SK-N-SH treated with all-trans-retinoic acid at 6 μM for 48 hours (cell line): ENCODE measurements around the gene TMEM30A.

Source experiments
- PATZ1 ChIP-seq: fragments of 250-450 bp; sonication (Bioruptor Pico); IDR thresholded peaks from 2 replicates; pipeline ENCODE4 v1.8.0; 2020; ENCODE audit warnings: mild to moderate bottlenecking, moderate library complexity, borderline replicate concordance
- PPARA ChIP-seq: fragments of 250-450 bp; sonication (Bioruptor Pico); IDR thresholded peaks from 2 replicates; pipeline ENCODE4 v1.5.0; 2020; ENCODE audit warnings: mild to moderate bottlenecking, borderline replicate concordance
- ZNF565 ChIP-seq: fragments of 450-650 bp; formaldehyde crosslinking; conservative IDR thresholded peaks from 2 replicates; pipeline ENCODE4 v1.5.0; 2020; ENCODE audit warnings: low read depth, mild to moderate bottlenecking, moderate library complexity

GRCh38 chr6:75291744-75292143, 7.2 kb upstream of the TMEM30A start:
- TF ChIP-seq ZNF565 (CRISPR knock-in tag) (no peak), PPARA (no peak), PATZ1 (CRISPR knock-in tag) (no peak)
